Measurements from ENCODE around the gene TUSC2.

DNA sequence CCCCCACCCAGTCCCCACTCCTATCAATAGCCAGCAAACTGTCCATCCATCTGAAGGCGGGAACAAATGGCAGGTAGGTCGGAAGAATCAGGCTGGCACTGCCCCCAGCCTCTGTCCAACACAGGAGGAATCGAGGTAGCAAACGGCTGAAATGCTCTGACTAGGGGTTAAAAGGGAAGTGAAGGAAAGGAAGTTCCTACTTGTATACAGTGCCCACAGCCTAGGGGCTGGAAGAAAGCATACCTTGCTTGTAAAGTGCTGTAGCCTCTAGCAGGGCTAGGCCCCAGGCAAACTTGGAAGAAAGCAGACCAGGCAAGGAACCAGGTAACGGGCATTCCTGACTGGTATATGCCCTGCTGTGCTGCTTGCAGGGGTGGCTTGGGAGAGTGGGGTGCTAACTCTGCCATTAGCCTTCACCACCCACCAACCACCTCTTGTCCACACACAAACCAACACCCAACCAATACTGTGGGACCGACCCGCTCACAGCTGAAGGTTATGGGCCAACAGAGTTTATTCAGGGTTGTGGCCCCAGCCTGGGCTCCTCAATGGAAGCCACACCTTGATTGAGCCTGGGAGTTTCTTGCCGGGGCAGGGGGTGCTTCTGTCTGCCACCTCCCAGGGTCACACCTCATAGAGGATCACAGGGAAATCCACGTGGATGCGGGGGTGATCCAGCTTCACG, 2.4 kb downstream of the TUSC2 start:
- TF ChIP-seq, protein P1, sequence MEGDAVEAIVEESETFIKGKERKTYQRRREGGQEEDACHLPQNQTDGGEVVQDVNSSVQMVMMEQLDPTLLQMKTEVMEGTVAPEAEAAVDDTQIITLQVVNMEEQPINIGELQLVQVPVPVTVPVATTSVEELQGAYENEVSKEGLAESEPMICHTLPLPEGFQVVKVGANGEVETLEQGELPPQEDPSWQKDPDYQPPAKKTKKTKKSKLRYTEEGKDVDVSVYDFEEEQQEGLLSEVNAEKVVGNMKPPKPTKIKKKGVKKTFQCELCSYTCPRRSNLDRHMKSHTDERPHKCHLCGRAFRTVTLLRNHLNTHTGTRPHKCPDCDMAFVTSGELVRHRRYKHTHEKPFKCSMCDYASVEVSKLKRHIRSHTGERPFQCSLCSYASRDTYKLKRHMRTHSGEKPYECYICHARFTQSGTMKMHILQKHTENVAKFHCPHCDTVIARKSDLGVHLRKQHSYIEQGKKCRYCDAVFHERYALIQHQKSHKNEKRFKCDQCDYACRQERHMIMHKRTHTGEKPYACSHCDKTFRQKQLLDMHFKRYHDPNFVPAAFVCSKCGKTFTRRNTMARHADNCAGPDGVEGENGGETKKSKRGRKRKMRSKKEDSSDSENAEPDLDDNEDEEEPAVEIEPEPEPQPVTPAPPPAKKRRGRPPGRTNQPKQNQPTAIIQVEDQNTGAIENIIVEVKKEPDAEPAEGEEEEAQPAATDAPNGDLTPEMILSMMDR (conservative IDR thresholded peaks at IDR 0.05; ENCODE audit: low read depth, low read length): no peak
- no peak for TF ChIP-seq EZH2 (IDR thresholded peaks at IDR 0.05; ENCODE audit: borderline replicate concordance, low read depth, low read length, poor library complexity, severe bottlenecking)
